GM23338 (cell line): ENCODE data around the gene KIT. TPM values are rescaled to one million over a fixed set of nuclear protein-coding genes. Genes with fewer than 3 reads are reported as not detected.

Source experiments
- ATAC-seq: fragments of 200-7000 bp; cut with Tn5 transposase; 3 replicates; pipeline ENCODE4 v1.9.1; 2020
- DNase-seq: peaks from one replicate; pipeline ENCODE4 v3.0.0-alpha.2; 2015; ENCODE audit warnings: low spot score
- H2AFZ ChIP-seq: fragments of 200-600 bp; sonication (generic); 2 replicates; pipeline ENCODE4 v1.8.0; 2016; ENCODE audit warnings: antibody characterized with exemption, mild to moderate bottlenecking, moderate library complexity
- H3F3A ChIP-seq: fragments of 200-600 bp; sonication (generic); replicated peaks from 2 replicates; pipeline ENCODE4 v1.8.0; 2017; ENCODE audit warnings: antibody characterized with exemption, mixed run types, low read depth
- H3K27ac ChIP-seq: fragments of 200-600 bp; sonication (generic); 2 replicates; pipeline ENCODE4 v1.6.1; 2016; ENCODE audit warnings: low read depth
- H3K27me3 ChIP-seq: fragments of 200-600 bp; sonication (generic); 2 replicates; pipeline ENCODE4 v1.8.0; 2016; ENCODE audit warnings: mild to moderate bottlenecking, mixed run types, moderate library complexity; ENCODE audit not compliant: insufficient read depth
- H3K36me3 ChIP-seq: fragments of 200-600 bp; sonication (generic); 2 replicates; pipeline ENCODE4 v1.8.0; 2016; ENCODE audit warnings: mild to moderate bottlenecking; ENCODE audit not compliant: insufficient read depth
- H3K4me1 ChIP-seq: fragments of 200-600 bp; sonication (generic); 2 replicates; pipeline ENCODE4 v1.8.0; 2016; ENCODE audit warnings: mild to moderate bottlenecking, moderate library complexity; ENCODE audit not compliant: insufficient read depth
- H3K4me2 ChIP-seq: fragments of 200-600 bp; sonication (generic); 2 replicates; pipeline ENCODE4 v1.7.1; 2017; ENCODE audit warnings: mixed run types
- H3K4me3 ChIP-seq: fragments of 200-600 bp; sonication (generic); 2 replicates; pipeline ENCODE4 v1.6.1; 2016; ENCODE audit warnings: mixed run types
- H3K79me2 ChIP-seq: fragments of 200-600 bp; sonication (generic); replicated peaks from 2 replicates; pipeline ENCODE4 v1.8.0; 2017; ENCODE audit warnings: mild to moderate bottlenecking; ENCODE audit not compliant: insufficient read depth
- H3K9me2 ChIP-seq: fragments of 200-600 bp; sonication (generic); 2 replicates; pipeline ENCODE4 v1.8.0; 2017; ENCODE audit not compliant: insufficient read depth
- H4K20me1 ChIP-seq: fragments of 200-600 bp; sonication (generic); replicated peaks from 2 replicates; pipeline ENCODE4 v1.8.0; 2017; ENCODE audit warnings: mild to moderate bottlenecking; ENCODE audit not compliant: insufficient read depth
- H3K27ac Mint-ChIP-seq: 2 replicates; pipeline ENCODE4 v1.8.0; 2020; ENCODE audit warnings: inconsistent platforms, mild to moderate bottlenecking, moderate library complexity, mixed read lengths
- H3K27me3 Mint-ChIP-seq: 3 replicates; pipeline ENCODE4 v1.8.0; 2022; ENCODE audit warnings: low read depth, mild to moderate bottlenecking, moderate library complexity, mixed read lengths, inconsistent platforms; ENCODE audit not compliant: insufficient read depth, poor library complexity
- H3K36me3 Mint-ChIP-seq: 3 replicates; pipeline ENCODE4 v1.8.0; 2021; ENCODE audit warnings: low read depth, mild to moderate bottlenecking, inconsistent platforms, moderate library complexity, mixed read lengths
- H3K4me1 Mint-ChIP-seq: 3 replicates; pipeline ENCODE4 v1.8.0; 2020; ENCODE audit warnings: mild to moderate bottlenecking, inconsistent platforms, mixed read lengths
- H3K4me3 Mint-ChIP-seq: 3 replicates; pipeline ENCODE4 v1.8.0; 2021; ENCODE audit warnings: moderate library complexity, mild to moderate bottlenecking, inconsistent platforms, mixed read lengths
- H3K9me3 Mint-ChIP-seq: 3 replicates; pipeline ENCODE4 v1.8.0; 2020; ENCODE audit warnings: moderate library complexity, mild to moderate bottlenecking, inconsistent platforms, mixed read lengths
- CTCF ChIP-seq, 2 experiments: fragments of 200-600 bp in 1 of 2; sonication (generic) in 1 of 2; conservative IDR thresholded peaks; 2 replicates each; pipeline versions ENCODE4 v1.5.1 to v1.6.1; 2016 to 2017; ENCODE audit warnings: antibody characterized with exemption in 2 of 2, low read depth in 2 of 2, mild to moderate bottlenecking in 2 of 2, moderate library complexity in 1 of 2
- EZH2phosphoT487 ChIP-seq: fragments of 200-600 bp; sonication (generic); IDR thresholded peaks from one replicate; pipeline ENCODE4 v1.8.1; 2018; ENCODE audit warnings: antibody characterized with exemption; ENCODE audit not compliant: unreplicated experiment
- NANOG ChIP-seq: IDR thresholded peaks from 2 replicates; pipeline ENCODE4 v1.6.1; 2016; ENCODE audit warnings: antibody characterized with exemption, borderline replicate concordance
- POLR2AphosphoS5 ChIP-seq: IDR thresholded peaks from 2 replicates; pipeline ENCODE4 v1.6.1; 2016; ENCODE audit warnings: antibody characterized with exemption, low read depth
- STAT1 ChIP-seq: IDR thresholded peaks from one replicate; pipeline ENCODE4 v1.6.1; 2016; ENCODE audit warnings: antibody characterized with exemption; ENCODE audit not compliant: unreplicated experiment
- ZNF114 ChIP-seq: fragments of 250-450 bp; sonication (Bioruptor Pico); IDR thresholded peaks from 2 replicates; pipeline ENCODE4 v1.5.0; 2020; ENCODE audit warnings: mild to moderate bottlenecking, moderate library complexity
- polyA plus RNA-seq: library from polyadenylated mRNA; unstranded; fragments of >200 nt; fragmentation: Nextera tagmentation; extraction: Ambion mirVana; gene quantifications from 2 replicates; pipeline ENCODE4 v1.2.1, GENCODE V29; 2016
- total RNA-seq: library from RNA; depleted of rRNA; stranded (reverse); fragments of >200 nt; shearing (Covaris generic); gene quantifications from 2 replicates; pipeline ENCODE4 v1.2.3, GENCODE V29; 2014
- TF ChIP-seq, protein P1 (sequence below): IDR thresholded peaks from one replicate; pipeline ENCODE4 v1.6.1; 2018; ENCODE audit warnings: antibody characterized with exemption; ENCODE audit not compliant: unreplicated experiment
- TF ChIP-seq, protein P2 (sequence below): IDR thresholded peaks from 2 replicates; pipeline ENCODE4 v1.6.1; 2016; ENCODE audit warnings: antibody characterized with exemption
- TF ChIP-seq, protein P3 (sequence below): fragments of 250-450 bp; sonication (Bioruptor Pico); IDR thresholded peaks from 2 replicates; pipeline ENCODE4 v1.5.0; 2020; ENCODE audit warnings: mild to moderate bottlenecking, moderate library complexity

Gene KIT
- total and polyA plus RNA-seq, 2 experiments from 2014 or later, result 9.0 to 28.4 TPM

DNA sequence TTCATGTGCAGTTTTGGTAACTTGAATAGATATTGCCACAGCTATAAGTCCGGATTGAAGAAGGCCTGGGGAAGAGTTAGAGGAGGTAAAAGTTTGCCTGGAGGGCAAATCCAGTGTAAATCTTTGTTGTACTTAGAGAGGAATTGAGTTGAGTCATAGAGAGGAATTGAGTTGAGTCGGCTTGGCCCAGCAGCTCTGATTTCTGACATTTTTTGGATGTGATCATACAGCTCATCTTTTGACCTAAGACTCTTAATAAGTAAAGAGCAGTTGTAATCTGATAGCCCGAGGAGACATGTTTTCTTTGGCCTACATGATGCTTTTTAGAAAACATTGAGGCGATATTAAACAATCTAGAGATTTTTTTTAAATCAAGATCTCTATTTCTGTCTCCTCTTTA, 3.9 kb downstream of the KIT start (continued):
- TF ChIP-seq, protein P1, sequence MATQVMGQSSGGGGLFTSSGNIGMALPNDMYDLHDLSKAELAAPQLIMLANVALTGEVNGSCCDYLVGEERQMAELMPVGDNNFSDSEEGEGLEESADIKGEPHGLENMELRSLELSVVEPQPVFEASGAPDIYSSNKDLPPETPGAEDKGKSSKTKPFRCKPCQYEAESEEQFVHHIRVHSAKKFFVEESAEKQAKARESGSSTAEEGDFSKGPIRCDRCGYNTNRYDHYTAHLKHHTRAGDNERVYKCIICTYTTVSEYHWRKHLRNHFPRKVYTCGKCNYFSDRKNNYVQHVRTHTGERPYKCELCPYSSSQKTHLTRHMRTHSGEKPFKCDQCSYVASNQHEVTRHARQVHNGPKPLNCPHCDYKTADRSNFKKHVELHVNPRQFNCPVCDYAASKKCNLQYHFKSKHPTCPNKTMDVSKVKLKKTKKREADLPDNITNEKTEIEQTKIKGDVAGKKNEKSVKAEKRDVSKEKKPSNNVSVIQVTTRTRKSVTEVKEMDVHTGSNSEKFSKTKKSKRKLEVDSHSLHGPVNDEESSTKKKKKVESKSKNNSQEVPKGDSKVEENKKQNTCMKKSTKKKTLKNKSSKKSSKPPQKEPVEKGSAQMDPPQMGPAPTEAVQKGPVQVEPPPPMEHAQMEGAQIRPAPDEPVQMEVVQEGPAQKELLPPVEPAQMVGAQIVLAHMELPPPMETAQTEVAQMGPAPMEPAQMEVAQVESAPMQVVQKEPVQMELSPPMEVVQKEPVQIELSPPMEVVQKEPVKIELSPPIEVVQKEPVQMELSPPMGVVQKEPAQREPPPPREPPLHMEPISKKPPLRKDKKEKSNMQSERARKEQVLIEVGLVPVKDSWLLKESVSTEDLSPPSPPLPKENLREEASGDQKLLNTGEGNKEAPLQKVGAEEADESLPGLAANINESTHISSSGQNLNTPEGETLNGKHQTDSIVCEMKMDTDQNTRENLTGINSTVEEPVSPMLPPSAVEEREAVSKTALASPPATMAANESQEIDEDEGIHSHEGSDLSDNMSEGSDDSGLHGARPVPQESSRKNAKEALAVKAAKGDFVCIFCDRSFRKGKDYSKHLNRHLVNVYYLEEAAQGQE, result no peak
- no peak for TF ChIP-seq EZH2phosphoT487

GRCh38 chr4:54662123-54662522, 4.4 kb downstream of the KIT start:
- peaks cover 34% of the 10 kb centered on the region for H3K4me1 ChIP-seq
- Mint-ChIP-seq H3K9me3 (no peaks in the 10 kb centered on the region), H3K4me1 (peaks cover 31% of the 10 kb centered on the region), H3K4me3 (no peak overlapping the region), H3K27me3 (peaks cover 32% of the 10 kb centered on the region), H3K36me3 (no peaks in the 10 kb centered on the region; the same call in 2 of the 3 replicates), H3K27ac (no peak overlapping the region)
- no peak overlapping the region for H3K4me2 ChIP-seq
- H3K27me3 ChIP-seq, result peaks cover 28% of the 10 kb centered on the region
- no peak overlapping the region for H2AFZ ChIP-seq
- H3K36me3 ChIP-seq, result no peaks in the 10 kb centered on the region
- DNase-seq (no peak), ATAC-seq (no peak)
- no peak overlapping the region for H3K27ac ChIP-seq
- H3K79me2 ChIP-seq, result peaks cover 77% of the 10 kb centered on the region
- H3K9me2 ChIP-seq, result no peaks in the 10 kb centered on the region
- H3K4me3 ChIP-seq, result no peak overlapping the region
- peaks cover 37% of the 10 kb centered on the region for H4K20me1 ChIP-seq
- H3F3A ChIP-seq, result 0 out of 2 replicates have a peak, but pooled peaks cover 2% of the 10 kb centered on the region
- TF ChIP-seq ZNF114 (CRISPR knock-in tag) (no peak), STAT1 (no peak), NANOG (no peak), CTCF (conservative IDR thresholded peaks at IDR 0.05; ENCODE audit: low read depth in 2 of 2) (no peak), POLR2AphosphoS5 (no peak)
- TF ChIP-seq, protein P2, sequence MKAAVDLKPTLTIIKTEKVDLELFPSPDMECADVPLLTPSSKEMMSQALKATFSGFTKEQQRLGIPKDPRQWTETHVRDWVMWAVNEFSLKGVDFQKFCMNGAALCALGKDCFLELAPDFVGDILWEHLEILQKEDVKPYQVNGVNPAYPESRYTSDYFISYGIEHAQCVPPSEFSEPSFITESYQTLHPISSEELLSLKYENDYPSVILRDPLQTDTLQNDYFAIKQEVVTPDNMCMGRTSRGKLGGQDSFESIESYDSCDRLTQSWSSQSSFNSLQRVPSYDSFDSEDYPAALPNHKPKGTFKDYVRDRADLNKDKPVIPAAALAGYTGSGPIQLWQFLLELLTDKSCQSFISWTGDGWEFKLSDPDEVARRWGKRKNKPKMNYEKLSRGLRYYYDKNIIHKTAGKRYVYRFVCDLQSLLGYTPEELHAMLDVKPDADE, result no peak
- TF ChIP-seq, protein P3, sequence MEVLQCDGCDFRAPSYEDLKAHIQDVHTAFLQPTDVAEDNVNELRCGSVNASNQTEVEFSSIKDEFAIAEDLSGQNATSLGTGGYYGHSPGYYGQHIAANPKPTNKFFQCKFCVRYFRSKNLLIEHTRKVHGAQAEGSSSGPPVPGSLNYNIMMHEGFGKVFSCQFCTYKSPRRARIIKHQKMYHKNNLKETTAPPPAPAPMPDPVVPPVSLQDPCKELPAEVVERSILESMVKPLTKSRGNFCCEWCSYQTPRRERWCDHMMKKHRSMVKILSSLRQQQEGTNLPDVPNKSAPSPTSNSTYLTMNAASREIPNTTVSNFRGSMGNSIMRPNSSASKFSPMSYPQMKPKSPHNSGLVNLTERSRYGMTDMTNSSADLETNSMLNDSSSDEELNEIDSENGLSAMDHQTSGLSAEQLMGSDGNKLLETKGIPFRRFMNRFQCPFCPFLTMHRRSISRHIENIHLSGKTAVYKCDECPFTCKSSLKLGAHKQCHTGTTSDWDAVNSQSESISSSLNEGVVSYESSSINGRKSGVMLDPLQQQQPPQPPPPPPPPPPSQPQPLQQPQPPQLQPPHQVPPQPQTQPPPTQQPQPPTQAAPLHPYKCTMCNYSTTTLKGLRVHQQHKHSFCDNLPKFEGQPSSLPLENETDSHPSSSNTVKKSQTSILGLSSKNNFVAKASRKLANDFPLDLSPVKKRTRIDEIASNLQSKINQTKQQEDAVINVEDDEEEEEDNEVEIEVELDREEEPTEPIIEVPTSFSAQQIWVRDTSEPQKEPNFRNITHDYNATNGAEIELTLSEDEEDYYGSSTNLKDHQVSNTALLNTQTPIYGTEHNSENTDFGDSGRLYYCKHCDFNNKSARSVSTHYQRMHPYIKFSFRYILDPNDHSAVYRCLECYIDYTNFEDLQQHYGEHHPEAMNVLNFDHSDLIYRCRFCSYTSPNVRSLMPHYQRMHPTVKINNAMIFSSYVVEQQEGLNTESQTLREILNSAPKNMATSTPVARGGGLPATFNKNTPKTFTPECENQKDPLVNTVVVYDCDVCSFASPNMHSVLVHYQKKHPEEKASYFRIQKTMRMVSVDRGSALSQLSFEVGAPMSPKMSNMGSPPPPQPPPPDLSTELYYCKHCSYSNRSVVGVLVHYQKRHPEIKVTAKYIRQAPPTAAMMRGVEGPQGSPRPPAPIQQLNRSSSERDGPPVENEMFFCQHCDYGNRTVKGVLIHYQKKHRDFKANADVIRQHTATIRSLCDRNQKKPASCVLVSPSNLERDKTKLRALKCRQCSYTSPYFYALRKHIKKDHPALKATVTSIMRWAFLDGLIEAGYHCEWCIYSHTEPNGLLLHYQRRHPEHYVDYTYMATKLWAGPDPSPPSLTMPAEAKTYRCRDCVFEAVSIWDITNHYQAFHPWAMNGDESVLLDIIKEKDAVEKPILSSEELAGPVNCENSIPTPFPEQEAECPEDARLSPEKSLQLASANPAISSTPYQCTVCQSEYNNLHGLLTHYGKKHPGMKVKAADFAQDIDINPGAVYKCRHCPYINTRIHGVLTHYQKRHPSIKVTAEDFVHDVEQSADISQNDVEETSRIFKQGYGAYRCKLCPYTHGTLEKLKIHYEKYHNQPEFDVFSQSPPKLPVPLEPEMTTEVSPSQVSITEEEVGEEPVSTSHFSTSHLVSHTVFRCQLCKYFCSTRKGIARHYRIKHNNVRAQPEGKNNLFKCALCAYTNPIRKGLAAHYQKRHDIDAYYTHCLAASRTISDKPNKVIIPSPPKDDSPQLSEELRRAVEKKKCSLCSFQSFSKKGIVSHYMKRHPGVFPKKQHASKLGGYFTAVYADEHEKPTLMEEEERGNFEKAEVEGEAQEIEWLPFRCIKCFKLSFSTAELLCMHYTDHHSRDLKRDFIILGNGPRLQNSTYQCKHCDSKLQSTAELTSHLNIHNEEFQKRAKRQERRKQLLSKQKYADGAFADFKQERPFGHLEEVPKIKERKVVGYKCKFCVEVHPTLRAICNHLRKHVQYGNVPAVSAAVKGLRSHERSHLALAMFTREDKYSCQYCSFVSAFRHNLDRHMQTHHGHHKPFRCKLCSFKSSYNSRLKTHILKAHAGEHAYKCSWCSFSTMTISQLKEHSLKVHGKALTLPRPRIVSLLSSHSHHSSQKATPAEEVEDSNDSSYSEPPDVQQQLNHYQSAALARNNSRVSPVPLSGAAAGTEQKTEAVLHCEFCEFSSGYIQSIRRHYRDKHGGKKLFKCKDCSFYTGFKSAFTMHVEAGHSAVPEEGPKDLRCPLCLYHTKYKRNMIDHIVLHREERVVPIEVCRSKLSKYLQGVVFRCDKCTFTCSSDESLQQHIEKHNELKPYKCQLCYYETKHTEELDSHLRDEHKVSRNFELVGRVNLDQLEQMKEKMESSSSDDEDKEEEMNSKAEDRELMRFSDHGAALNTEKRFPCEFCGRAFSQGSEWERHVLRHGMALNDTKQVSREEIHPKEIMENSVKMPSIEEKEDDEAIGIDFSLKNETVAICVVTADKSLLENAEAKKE (CRISPR knock-in tag), result no peak
- TF ChIP-seq, protein P1, result no peak
